Ishikawa (cell line): ENCODE data around the gene PID1.

ENCODE experiments used
- CEBPB ChIP-seq: IDR thresholded peaks from 2 replicates; pipeline ENCODE4 v1.6.1; 2012
- FOXM1 ChIP-seq: IDR thresholded peaks from 2 replicates; pipeline ENCODE4 v1.6.1; 2012; ENCODE audit warnings: low read depth, borderline replicate concordance
- REST ChIP-seq: IDR thresholded peaks from 2 replicates; pipeline ENCODE4 v1.6.1; 2012; ENCODE audit warnings: low read depth, mild to moderate bottlenecking
- TEAD4 ChIP-seq: IDR thresholded peaks from 2 replicates; pipeline ENCODE4 v1.6.1; 2012
- YY1 ChIP-seq: IDR thresholded peaks from 2 replicates; pipeline ENCODE4 v1.6.1; 2012; ENCODE audit warnings: low read depth

DNA sequence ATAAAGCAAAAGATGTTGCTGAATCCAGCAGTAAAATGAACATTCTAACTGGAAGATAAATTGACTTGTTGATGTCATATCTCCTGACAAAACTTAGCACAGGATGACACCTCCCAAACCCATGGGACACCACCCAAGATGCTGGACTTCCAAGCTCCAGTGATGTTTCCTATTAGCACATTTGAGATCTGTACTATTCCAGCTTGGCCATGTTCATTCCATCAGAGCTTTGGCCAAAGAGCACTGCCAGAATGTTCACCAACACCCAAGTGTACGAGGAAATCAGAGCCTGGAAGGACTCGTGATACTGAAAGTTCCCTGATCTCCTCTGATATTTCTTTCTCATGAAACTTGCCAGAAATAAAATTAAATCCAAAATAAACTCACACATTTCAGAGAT, 44.7 kb downstream of the PID1 start:
- no peak for TF ChIP-seq REST
- TF ChIP-seq TEAD4, result no peak
- TF ChIP-seq CEBPB, result no peak
- no peak for TF ChIP-seq YY1
- no peak for TF ChIP-seq FOXM1
